ENCODE data around the gene USP49.

USP49 gene

GRCh38 chr6:41872147-41872546 is 23.0 kb downstream of the USP49 start:
- no peaks in the 10 kb centered on the region for H3K27me3 Mint-ChIP-seq
- H3K4me1 Mint-ChIP-seq = no peaks in the 10 kb centered on the region
- DNase-seq (no peak), ATAC-seq (no peak)
- H3K36me3 Mint-ChIP-seq (ENCODE audit: low read depth) = no peaks in the 10 kb centered on the region
- H3K9me3 Mint-ChIP-seq = no peaks in the 10 kb centered on the region
- no peak overlapping the region for H3K4me3 Mint-ChIP-seq
- H3K27ac Mint-ChIP-seq = no peak overlapping the region

DNA sequence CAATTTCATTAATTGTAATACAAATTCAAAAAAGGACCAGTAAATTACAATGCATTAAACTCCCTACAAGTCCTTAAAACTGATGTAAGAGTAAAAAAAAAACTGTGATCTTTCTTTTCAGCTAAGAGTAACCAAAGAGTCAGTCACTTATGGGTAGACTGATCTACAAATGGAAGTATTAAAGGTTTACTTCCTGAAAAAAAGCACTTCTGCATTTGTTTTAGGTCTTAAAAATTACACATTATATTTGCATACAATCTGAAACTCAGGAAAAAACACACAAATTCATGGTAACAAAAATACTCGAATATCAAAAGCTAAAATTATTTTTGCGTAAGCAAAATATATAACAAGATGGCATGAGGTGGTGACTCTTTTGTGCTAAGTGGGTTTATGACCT is 23.5 kb downstream of the USP49 start:
- DNase-seq (no peak), ATAC-seq (no peak)

GRCh38 chr6:41859356-41859755 is 35.8 kb downstream of the USP49 start:
- ATAC-seq = no peak

More for the DNA sequence above, 23.5 kb downstream of the USP49 start:
- Mint-ChIP-seq H3K9me3 (no peaks in the 10 kb centered on the region), H3K4me3 (no peak overlapping the region), H3K27ac (no peak overlapping the region), H3K4me1 (no peaks in the 10 kb centered on the region), H3K27me3 (no peaks in the 10 kb centered on the region), H3K36me3 (ENCODE audit: low read depth) (no peaks in the 10 kb centered on the region)

GRCh38 chr6:41858703-41859102 is 36.5 kb downstream of the USP49 start:
- Mint-ChIP-seq H3K27me3 (no peaks in the 10 kb centered on the region), H3K27ac (no peak overlapping the region), H3K4me1 (no peaks in the 10 kb centered on the region), H3K4me3 (no peak overlapping the region), H3K9me3 (no peaks in the 10 kb centered on the region), H3K36me3 (ENCODE audit: low read depth) (no peaks in the 10 kb centered on the region)
- DNase-seq (no peak), ATAC-seq (no peak)

More at GRCh38 chr6:41859356-41859755, 35.8 kb downstream of the USP49 start:
- H3K27ac Mint-ChIP-seq = no peak overlapping the region
- H3K9me3 Mint-ChIP-seq = no peaks in the 10 kb centered on the region
- no peak overlapping the region for H3K4me3 Mint-ChIP-seq
- H3K36me3 Mint-ChIP-seq (ENCODE audit: low read depth) = no peaks in the 10 kb centered on the region
- H3K27me3 Mint-ChIP-seq = no peaks in the 10 kb centered on the region
- H3K4me1 Mint-ChIP-seq = no peaks in the 10 kb centered on the region
- no peak for DNase-seq

- Mint-ChIP-seq H3K4me3 (no peak overlapping the region), H3K27me3 (no peaks in the 10 kb centered on the region), H3K4me1 (peaks cover 2% of the 10 kb centered on the region), H3K9me3 (no peaks in the 10 kb centered on the region), H3K36me3 (ENCODE audit: low read depth) (no peaks in the 10 kb centered on the region), H3K27ac (no peak overlapping the region)
- DNase-seq = no peak
- no peak for ATAC-seq
Observed at GRCh38 chr6:41850861-41851260, 44.3 kb downstream of the USP49 start.

DNA sequence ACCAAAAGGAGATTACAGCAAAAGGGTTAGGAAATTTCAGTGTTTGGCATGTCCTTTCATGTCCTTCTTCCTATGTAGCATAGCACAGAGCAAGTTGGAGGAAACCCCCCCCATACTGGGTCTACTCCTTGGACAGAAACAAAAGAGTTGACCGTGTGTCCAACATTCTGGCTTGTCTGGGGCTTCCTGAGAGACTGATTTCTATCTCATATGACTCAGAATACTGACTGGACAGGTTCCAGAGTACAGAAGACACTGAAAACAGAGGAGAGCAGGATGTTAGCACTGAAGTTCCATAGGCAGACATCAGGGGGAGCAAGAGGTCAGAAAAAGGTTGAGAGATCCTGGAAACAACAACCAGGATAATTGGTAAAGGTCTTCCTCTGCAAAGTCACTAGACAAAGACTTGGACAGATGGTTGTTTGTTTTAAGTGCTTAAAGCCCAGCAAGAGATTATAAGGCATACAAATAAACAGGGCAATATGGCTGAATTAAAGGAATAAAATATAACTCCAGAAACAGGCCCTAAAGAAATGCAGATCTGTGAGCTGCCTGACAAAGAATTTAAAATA is 48.4 kb downstream of the USP49 start:
- H3K27ac Mint-ChIP-seq = no peak overlapping the region
- no peaks in the 10 kb centered on the region for H3K9me3 Mint-ChIP-seq
- H3K36me3 Mint-ChIP-seq (ENCODE audit: low read depth) = no peaks in the 10 kb centered on the region
- H3K27me3 Mint-ChIP-seq = no peaks in the 10 kb centered on the region
- ATAC-seq = peak; percentile 59
- H3K4me1 Mint-ChIP-seq = peaks cover 2% of the 10 kb centered on the region
- peak; percentile 60 for DNase-seq
- H3K4me3 Mint-ChIP-seq = no peak overlapping the region

DNA sequence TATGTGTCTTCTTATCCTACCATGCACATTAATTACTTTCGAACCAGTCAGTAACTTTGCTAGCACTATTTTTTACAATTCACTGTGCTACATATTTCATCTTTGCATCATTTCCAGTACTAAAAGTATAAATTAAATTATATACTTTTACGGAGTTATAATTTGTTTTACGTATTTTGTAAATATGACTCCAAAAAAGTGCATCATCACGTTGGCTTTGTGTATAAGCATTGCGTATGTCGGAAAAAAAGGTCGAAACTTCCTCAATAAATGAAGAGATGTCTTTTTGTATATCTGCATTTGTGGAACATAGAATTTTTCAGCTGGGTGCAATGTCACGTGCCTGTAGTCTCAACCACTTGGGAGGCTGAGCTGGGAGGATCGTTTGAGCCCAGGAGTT is 52.0 kb downstream of the USP49 start:
- DNase-seq = no peak
- no peak overlapping the region for H3K27ac Mint-ChIP-seq
- peaks cover 2% of the 10 kb centered on the region for H3K4me1 Mint-ChIP-seq
- ATAC-seq = no peak
- H3K27me3 Mint-ChIP-seq = no peaks in the 10 kb centered on the region
- H3K36me3 Mint-ChIP-seq (ENCODE audit: low read depth) = no peaks in the 10 kb centered on the region
- no peak overlapping the region for H3K4me3 Mint-ChIP-seq
- H3K9me3 Mint-ChIP-seq = no peaks in the 10 kb centered on the region

GRCh38 chr6:41840326-41840725 is 54.8 kb downstream of the USP49 start:
- ATAC-seq (no peak), DNase-seq (no peak)
- Mint-ChIP-seq H3K36me3 (ENCODE audit: low read depth) (no peaks in the 10 kb centered on the region), H3K27me3 (no peaks in the 10 kb centered on the region), H3K4me1 (peaks cover 4% of the 10 kb centered on the region), H3K4me3 (no peak overlapping the region), H3K9me3 (no peaks in the 10 kb centered on the region), H3K27ac (no peak overlapping the region)

DNA sequence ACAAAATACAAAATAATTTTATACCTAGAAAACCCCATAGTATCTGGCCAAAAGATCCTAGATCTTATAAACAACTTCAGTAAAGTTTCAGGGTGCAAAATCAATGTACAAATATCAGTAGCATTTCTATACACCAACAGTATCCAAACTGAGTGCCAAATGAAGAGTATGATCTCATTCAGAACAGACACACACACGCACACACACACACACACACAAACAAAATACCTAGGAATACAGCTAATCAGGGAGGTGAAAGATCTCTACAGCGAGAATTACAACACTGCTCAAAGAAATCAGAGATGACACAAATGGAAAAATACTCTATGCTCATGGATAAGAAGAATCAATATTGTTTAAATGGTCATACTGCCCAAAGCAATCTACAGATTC is 58.5 kb downstream of the USP49 start:
- ATAC-seq (no peak), DNase-seq (no peak)
- no peaks in the 10 kb centered on the region for H3K27me3 Mint-ChIP-seq
- H3K9me3 Mint-ChIP-seq = no peaks in the 10 kb centered on the region
- peaks cover 4% of the 10 kb centered on the region for H3K4me1 Mint-ChIP-seq
- H3K4me3 Mint-ChIP-seq = no peak overlapping the region
- no peaks in the 10 kb centered on the region for H3K36me3 Mint-ChIP-seq (ENCODE audit: low read depth)
- no peak overlapping the region for H3K27ac Mint-ChIP-seq

DNA sequence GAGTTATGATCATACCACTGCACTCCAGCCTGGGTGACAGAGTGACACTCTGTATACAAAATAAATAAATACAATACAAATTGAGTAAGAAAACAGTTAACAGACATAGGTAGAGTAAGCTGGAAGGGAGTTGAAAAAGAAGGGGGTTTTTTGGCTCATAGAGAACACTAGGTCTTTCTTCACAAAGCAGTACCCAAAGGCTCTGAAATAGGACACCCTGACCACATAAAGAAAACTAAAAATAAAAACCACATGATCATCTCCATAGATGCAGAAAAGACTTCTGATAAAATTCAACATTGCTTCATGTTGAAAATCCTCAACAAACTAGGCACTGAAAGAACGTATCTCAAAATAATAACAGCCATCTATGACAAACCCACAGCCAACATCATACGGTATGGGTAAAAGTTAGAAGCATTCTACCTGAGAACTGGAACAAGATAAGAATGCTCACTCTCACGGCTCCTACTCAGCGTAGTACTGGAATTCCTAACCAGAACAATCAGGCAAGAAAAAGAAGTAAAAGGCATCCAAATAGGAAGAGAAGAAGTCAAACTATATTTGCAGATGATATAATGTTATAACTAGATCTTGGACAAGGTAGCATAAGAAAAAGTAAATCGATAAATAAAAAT is 59.0 kb downstream of the USP49 start:
- Mint-ChIP-seq H3K4me3 (no peak overlapping the region), H3K4me1 (peaks cover 4% of the 10 kb centered on the region), H3K27ac (no peak overlapping the region), H3K36me3 (ENCODE audit: low read depth) (no peaks in the 10 kb centered on the region), H3K27me3 (no peaks in the 10 kb centered on the region), H3K9me3 (no peaks in the 10 kb centered on the region)
- no peak for ATAC-seq
- DNase-seq = no peak

DNA sequence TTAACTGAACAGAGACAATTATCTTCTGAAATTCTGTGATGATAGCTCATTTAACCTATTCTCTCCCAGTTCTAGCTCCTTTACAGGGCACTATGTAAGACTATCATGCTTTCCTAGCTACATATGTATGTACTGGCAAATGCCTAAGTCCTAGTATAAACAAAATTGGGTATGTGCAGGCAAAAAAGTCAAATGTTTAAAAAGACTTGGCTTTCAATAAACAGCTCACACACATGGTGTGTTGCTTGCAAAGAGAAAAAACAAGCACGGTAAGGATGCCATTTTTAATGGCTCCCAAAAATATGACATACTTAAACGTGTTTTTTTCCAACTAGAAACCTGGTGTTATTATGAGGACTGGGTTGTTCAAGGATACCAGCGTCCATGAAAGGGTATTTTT is 62.9 kb downstream of the USP49 start:
- DNase-seq = no peak
- no peak overlapping the region for H3K27ac Mint-ChIP-seq
- ATAC-seq = no peak
- peaks cover 4% of the 10 kb centered on the region for H3K4me1 Mint-ChIP-seq
- H3K27me3 Mint-ChIP-seq = no peaks in the 10 kb centered on the region
- H3K36me3 Mint-ChIP-seq (ENCODE audit: low read depth) = no peaks in the 10 kb centered on the region
- no peak overlapping the region for H3K4me3 Mint-ChIP-seq
- H3K9me3 Mint-ChIP-seq = no peaks in the 10 kb centered on the region

DNA sequence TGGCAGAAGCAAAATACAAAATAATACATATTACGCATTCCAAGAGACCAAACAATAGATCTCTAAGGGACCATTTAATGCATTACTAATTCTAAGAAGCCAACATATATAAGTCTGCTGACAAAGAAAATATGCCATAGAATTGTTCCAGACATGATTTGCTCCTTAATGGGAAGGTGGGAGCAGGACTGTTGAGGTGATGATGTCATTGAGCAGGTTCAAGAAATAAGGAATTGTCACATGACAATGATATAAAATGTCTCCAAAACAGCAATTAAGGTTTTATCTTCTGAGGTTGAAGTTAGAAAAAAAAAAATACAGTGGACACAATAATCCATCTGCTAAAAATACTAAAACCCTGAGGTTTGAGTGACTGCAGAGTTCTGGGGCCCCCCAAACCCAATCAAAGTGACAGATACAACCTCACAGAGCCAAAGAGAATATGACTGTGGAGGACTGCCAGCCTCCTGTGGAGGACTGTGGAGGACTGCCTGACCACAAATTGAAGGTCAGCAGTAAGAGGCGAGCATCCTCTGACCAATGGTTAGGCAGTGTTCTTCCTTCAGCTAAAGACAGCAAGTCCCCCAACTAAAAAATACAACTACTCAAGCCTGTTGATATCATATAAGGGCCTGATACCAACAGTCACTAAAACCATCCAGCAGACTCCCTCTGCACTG is 68.7 kb downstream of the USP49 start:
- Mint-ChIP-seq H3K36me3 (ENCODE audit: low read depth) (peaks cover 2% of the 10 kb centered on the region), H3K4me1 (no peaks in the 10 kb centered on the region), H3K4me3 (no peak overlapping the region), H3K27me3 (no peaks in the 10 kb centered on the region), H3K27ac (no peak overlapping the region), H3K9me3 (no peaks in the 10 kb centered on the region)
- no peak for DNase-seq
- no peak for ATAC-seq

GRCh38 chr6:41824571-41825569 is 70.3 kb downstream of the USP49 start:
- ATAC-seq (no peak), DNase-seq (no peak)
- Mint-ChIP-seq H3K4me1 (no peaks in the 10 kb centered on the region), H3K27me3 (no peaks in the 10 kb centered on the region), H3K4me3 (no peak overlapping the region), H3K36me3 (ENCODE audit: low read depth) (peaks cover 2% of the 10 kb centered on the region), H3K9me3 (no peaks in the 10 kb centered on the region), H3K27ac (no peak overlapping the region)

DNA sequence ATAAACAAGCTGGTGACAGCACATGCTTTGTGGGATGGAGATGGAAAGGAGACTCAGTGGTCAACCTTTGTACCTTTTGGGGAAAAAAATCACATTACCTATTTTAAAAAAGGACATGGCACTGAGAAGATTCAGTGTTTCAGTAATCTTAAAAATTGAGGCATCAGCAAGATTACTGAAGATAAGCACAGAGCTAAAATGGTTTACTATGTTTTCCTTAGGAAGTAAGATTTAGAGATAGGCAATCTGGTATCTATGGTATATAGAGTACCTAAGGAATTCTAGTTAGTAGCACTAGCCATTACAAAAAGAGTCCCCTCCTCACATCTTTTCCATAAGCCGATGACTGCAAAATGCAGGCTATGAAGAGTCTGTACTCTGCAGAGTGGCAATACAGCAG is 72.0 kb downstream of the USP49 start:
- peaks cover 2% of the 10 kb centered on the region for H3K36me3 Mint-ChIP-seq (ENCODE audit: low read depth)
- no peaks in the 10 kb centered on the region for H3K27me3 Mint-ChIP-seq
- H3K4me3 Mint-ChIP-seq = no peak overlapping the region

More for the DNA sequence above, 72.0 kb downstream of the USP49 start:
- Mint-ChIP-seq H3K4me1 (no peaks in the 10 kb centered on the region), H3K27ac (no peak overlapping the region), H3K9me3 (no peaks in the 10 kb centered on the region)
- ATAC-seq (no peak), DNase-seq (no peak)
